Fibroblast of skin of back (primary cell): ENCODE results near the gene LRRC3.
"Not testable (repeated sequence)": the region's sequence is repeated elsewhere in the genome, so short reads cannot be mapped to it uniquely, and the experiment has no call there.

ENCODE experiments used
- DNase-seq: peaks from one replicate; pipeline ENCODE4 v3.0.0-alpha.2; 2013

LRRC3 gene

GRCh38 chr21:44498280-44499210 lies 43.2 kb downstream of the LRRC3 start:
- DNase-seq: no peak

- no peak for DNase-seq
Measured at GRCh38 chr21:44499211-44499560, 43.9 kb downstream of the LRRC3 start.

DNA sequence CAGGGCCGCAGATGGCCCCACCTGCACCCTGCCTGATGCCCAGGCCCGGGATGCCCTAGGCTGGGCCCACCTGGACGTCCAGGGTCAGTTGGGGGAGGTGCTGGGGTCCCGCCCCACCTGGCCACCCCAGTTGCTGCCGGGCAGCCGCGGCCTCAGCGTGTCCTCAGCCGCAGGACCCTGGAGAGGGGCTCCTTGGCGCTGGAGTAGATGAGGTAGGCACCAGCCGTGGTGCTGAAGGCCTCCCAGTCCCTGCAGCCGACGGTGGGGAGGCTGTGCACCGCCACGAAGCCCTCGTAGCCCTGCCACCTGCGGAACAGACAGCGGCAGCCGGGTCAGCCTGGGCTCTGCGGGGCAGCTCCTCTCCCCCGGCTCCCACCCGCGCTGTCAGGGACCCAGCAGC lies 44.3 kb downstream of the LRRC3 start:
- DNase-seq: no peak

DNA sequence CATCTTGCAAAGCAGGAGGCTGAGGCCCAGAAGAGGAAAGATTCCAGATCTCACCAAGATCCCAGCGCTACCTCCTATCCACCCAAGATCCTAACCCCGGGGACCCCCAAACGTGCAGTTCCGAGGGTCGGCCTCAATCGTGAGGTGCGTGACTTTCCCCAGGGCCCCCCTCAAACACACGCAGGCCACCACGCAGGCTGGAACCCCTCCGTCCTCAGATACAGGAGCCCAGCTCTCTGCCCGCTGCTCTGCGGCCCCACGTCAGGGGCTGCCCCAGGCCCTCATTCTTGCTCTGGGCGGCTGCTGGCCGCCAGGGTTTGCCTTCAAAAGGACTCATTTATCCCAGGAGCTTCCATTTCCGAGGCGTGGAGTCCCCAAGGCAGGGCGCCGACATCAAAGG lies 44.8 kb downstream of the LRRC3 start:
- no peak for DNase-seq

DNA sequence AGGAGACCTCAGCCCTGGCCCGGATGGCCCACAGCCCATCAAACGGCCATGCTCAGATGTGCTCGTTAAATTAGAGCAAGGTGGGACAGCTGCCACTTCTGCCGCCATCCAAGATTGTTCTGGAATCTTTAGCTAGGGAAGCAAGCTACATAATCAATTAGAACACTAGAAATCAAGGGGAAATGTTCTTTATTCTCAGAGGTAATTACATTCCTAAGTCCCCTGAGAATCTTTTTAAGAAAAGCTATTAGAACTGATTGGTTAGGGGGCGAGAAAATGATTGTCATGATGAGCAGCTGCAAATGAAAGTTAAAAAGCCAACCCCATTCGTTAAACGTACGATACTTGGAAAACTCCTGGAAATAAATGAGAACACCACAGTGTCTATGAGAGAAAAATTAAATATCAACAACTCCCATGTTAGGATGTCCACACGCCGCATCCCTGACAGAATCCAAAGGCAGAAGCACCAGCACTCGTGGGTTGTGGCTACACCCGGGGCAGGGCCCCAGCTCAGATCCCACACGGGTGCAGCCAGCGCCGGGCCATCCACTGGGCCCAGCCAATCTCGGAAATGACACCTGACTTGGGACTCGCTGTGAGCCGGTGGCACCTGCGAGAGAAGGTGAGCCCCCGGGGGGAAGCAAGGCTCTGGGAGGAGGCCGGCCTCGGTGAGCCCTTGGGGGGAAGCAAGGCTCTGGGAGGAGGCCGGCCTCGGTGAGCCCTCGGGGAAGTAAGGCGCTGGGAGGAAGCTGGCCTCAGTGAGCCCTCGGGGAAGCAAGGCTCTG lies 47.1 kb downstream of the LRRC3 start:
- DNase-seq: no peak

DNA sequence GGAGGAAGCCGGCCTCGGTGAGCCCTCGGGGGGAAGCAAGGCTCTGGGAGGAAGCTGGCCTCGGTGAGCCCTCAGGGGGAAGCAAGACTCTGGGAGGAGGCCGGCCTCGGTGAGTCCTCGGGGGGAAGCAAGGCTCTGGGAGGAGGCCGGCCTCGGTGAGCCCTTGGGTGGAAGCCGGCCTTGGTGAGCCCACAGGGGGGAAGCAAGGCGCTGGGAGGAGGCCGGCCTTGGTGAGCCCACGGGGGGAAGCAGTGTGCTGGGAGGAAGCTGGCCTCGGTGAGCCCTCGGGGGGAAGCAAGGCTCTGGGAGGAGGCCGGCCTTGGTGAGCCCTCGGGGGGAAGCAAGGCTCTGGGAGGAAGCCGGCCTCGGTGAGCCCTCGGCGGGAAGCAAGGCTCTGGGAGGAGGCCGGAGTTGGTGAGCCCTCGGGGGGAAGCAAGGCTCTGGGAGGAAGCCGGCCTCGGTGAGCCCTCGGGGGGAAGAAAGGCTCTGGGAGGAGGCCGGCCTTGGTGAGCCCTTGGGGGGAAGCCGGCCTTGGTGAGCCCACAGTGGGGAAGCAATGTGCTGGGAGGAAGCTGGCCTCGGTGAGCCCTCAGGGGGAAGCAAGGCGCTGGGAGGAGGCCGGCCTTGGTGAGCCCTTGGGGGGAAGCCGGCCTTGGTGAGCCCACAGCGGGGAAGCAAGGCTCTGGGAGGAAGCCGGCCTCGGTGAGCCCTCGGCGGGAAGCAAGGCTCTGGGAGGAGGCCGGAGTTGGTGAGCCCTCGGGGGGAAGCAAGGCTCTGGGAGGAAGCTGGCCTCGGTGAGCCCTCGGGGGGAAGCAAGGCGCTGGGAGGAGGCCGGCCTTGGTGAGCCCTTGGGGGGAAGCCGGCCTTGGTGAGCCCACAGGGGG lies 47.9 kb downstream of the LRRC3 start:
- not testable (repeated sequence) for DNase-seq

DNA sequence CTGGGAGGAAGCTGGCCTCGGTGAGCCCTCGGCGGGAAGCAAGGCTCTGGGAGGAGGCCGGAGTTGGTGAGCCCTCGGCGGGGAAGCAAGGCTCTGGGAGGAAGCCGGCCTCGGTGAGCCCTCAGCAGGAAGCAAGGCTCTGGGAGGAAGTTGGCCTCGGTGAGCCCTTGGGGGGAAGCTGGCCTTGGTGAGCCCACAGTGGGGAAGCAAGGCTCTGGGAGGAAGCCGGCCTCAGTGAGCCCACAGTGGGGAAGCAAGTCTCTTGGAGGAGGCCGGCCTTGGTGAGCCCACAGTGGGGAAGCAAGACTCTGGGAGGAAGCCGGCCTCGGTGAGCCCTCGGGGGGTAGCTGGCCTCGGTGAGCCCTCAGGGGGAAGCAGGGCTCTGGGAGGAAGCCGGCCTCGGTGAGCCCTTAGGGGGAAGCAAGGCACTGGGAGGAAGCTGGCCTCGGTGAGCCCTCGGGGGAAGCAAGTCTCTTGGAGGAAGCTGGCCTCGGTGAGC lies 48.6 kb downstream of the LRRC3 start:
- no peak for DNase-seq

DNA sequence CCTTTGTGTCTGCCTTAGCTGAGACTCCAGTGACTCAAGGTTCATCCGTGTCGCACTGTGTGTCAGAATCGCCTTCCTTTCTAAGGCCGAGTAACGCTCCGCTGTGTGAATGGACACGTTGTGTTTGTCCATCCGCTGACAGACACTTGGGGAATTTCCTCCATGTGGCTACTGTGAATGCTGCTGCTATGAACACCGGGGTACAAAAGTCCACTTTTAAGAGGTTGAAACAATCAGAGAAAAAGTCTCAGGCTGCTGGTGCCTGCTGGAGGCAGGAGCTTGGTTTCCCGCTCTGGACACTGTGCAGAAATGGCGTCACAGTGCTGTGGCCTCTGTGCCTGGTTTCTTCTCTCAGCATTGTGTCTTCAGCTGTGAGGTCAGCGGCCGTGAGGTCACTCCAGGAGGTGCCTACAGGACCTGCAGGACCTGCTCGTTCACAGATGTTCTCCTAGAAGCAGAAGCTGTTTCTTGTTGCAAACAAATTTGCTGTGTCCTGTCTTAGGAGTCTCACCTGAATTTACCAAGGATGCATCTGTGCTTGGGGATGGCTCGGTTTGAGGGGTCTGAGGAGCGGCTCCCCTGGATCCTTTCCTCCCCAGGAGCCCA lies 50.5 kb downstream of the LRRC3 start:
- no peak for DNase-seq

- DNase-seq: no peak
Measured at GRCh38 chr21:44506279-44507255, 51.3 kb downstream of the LRRC3 start.

GRCh38 chr21:44507673-44508425 lies 52.5 kb downstream of the LRRC3 start:
- DNase-seq: no peak

- DNase-seq: no peak
Measured at GRCh38 chr21:44508426-44508710, 53.1 kb downstream of the LRRC3 start.

- no peak for DNase-seq
Measured at GRCh38 chr21:44508711-44509445, 53.6 kb downstream of the LRRC3 start.

DNA sequence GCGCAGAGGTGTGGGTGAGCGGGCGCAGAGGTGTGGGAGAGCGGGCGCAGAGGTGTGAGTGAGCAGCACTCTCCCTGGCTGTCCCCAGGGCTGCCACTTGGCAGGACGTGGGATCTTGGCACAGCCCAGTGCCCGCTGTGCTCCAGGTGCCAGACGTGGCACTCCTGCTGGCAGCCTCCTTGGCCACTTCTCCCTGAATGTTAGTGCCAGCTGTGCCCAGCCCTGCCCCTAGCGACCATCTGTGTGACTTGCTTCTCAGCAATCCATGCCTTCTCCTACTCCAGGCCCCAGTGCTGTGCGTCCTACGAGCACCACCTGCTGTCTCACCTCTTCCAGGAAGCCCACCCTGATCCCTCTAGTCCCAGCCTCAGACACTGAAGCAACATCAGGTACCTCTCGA lies 54.2 kb downstream of the LRRC3 start:
- DNase-seq: no peak

DNA sequence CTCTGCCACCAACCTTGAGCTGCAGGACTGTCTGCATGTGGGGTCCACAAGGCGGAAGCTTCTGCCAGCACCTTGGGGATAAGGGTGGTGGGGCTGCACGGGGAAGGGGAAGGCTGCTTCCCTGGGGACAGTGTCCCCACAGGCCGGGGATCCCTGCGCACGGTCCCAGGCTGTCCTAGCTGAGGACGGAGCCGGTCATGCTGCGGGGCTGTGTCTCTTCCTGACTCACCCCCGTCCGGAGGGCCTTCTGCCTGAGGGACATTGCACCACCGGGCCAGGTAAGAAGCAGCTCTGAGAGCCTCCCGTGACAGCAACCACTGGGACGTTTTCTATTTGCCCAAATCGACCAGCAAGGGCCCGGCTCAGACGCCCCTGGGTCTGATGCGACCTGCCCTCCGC lies 54.8 kb downstream of the LRRC3 start:
- DNase-seq: no peak

GRCh38 chr21:44510508-44511218 lies 55.4 kb downstream of the LRRC3 start:
- DNase-seq: peak; percentile 25

DNA sequence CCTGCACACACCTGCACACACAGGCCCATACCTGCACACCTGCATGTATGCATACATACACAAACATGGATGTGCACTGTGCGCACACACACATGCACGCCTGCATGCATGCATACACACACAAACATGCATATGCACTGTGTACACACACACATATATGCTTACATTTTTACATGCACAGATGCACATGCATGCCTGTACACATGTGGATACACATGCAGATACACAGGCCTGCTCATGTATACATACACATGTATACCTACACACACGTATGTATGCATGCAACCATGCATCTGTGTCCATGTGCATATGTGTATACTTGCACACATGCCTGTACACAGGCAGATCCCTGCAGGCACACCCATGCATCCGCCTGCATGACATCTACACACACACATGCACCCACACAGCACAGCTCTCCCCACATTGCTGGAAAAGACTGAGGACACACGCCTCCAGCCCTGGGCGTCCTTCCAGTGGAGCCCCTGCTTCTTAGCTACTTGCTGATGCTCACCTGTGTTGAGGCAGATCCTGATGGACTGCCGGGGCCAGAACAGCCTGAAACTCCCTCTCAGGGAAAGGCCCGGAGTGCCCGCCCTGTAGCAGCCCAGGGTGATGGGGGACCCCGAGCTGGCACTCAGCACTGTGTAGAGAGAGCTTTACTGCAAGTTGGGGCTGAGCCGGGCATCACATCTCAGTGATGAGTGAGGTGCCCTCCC lies 56.1 kb downstream of the LRRC3 start:
- DNase-seq: no peak
